CD14-positive monocyte (primary cell): ENCODE data around the gene SRCAP. TPM values are rescaled to one million over a fixed set of nuclear protein-coding genes. Genes with fewer than 3 reads are reported as not detected.

Source experiments
- DNase-seq, 3 donors: peaks; one replicate each; pipeline ENCODE4 v3.0.0-alpha.2; 2011 to 2022
- H2AFZ ChIP-seq: 2 replicates; pipeline ENCODE4 v1.6.0; 2012; ENCODE audit warnings: mild to moderate bottlenecking, low read depth, low read length, inconsistent platforms; ENCODE audit not compliant: insufficient read depth, poor library complexity, severe bottlenecking
- H3K27ac ChIP-seq, 2 donors: 1 replicate in 1 of 2; 2 replicates in 1 of 2; pipeline ENCODE4 v1.5.1; 2012 to 2013; ENCODE audit warnings: low read length in 2 of 2, control low read depth in 1 of 2, inconsistent platforms in 1 of 2, low read depth in 1 of 2, mild to moderate bottlenecking in 1 of 2
- H3K27me3 ChIP-seq, 2 donors: one replicate each; pipeline versions ENCODE4 v1.6.0 to v1.6.1; 2011 to 2013; ENCODE audit warnings: low read length in 2 of 2; ENCODE audit not compliant: control insufficient read depth in 2 of 2, insufficient read depth in 2 of 2
- H3K36me3 ChIP-seq, 2 donors: replicated peaks in 1 of 2; 1 replicate in 1 of 2; 2 replicates in 1 of 2; pipeline versions ENCODE4 v1.5.1 to v1.6.1; 2012 to 2013; ENCODE audit warnings: low read length in 2 of 2, control low read depth in 1 of 2, inconsistent platforms in 1 of 2, mild to moderate bottlenecking in 1 of 2; ENCODE audit not compliant: insufficient read depth in 2 of 2, control insufficient read depth in 1 of 2
- H3K4me1 ChIP-seq, 2 donors: 1 replicate in 1 of 2; 2 replicates in 1 of 2; pipeline versions ENCODE4 v1.5.1 to v1.6.1; 2012 to 2013; ENCODE audit warnings: low read length in 2 of 2, control low read depth in 1 of 2, inconsistent platforms in 1 of 2, mild to moderate bottlenecking in 1 of 2, moderate library complexity in 1 of 2; ENCODE audit not compliant: insufficient read depth in 2 of 2, control insufficient read depth in 1 of 2
- H3K4me2 ChIP-seq: replicated peaks from 2 replicates; pipeline ENCODE3; 2012; ENCODE audit warnings: low read length, moderate library complexity, mild to moderate bottlenecking; ENCODE audit not compliant: poor library complexity, severe bottlenecking; ENCODE audit errors: extremely low read depth
- H3K4me3 ChIP-seq, 3 experiments: fragments of 200-600 bp in 1 of 3; sonication (generic) in 1 of 3; replicated peaks in 1 of 3; 1 replicate in 2 of 3; 2 replicates in 1 of 3; pipeline ENCODE4 v1.5.1; 2011 to 2013; ENCODE audit warnings: low read length in 3 of 3, mild to moderate bottlenecking in 3 of 3, control low read depth in 2 of 3, low read depth in 2 of 3, inconsistent platforms in 1 of 3, moderate library complexity in 1 of 3
- H3K79me2 ChIP-seq: 2 replicates; pipeline ENCODE4 v1.6.0; 2012; ENCODE audit warnings: mild to moderate bottlenecking, control low read depth, inconsistent platforms, low read length, moderate library complexity; ENCODE audit not compliant: insufficient read depth
- H3K9ac ChIP-seq: 2 replicates; pipeline ENCODE4 v1.6.0; 2017; ENCODE audit warnings: low read length, mild to moderate bottlenecking; ENCODE audit not compliant: insufficient read depth, poor library complexity, severe bottlenecking
- H3K9me3 ChIP-seq, 2 donors: replicated peaks in 1 of 2; 1 replicate in 1 of 2; 2 replicates in 1 of 2; pipeline versions ENCODE4 v1.5.1 to v1.6.1; 2012 to 2013; ENCODE audit warnings: low read length in 2 of 2, control low read depth in 1 of 2; ENCODE audit not compliant: control insufficient read depth in 1 of 2, insufficient read depth in 1 of 2
- H4K20me1 ChIP-seq: 2 replicates; pipeline ENCODE4 v1.6.0; 2012; ENCODE audit warnings: mild to moderate bottlenecking, low read length, control low read depth, moderate library complexity; ENCODE audit not compliant: insufficient read depth
- H3K27ac Mint-ChIP-seq, 7 donors: one replicate each; pipeline ENCODE4 v1.8.0; 2020; ENCODE audit warnings: mild to moderate bottlenecking in 7 of 7, mixed read lengths in 7 of 7, moderate library complexity in 6 of 7, inconsistent platforms in 2 of 7
- H3K27me3 Mint-ChIP-seq, 3 donors: one replicate each; pipeline ENCODE4 v1.8.0; 2021 to 2022; ENCODE audit warnings: low read depth in 3 of 3, mild to moderate bottlenecking in 3 of 3, mixed read lengths in 3 of 3, moderate library complexity in 3 of 3, inconsistent platforms in 1 of 3
- H3K36me3 Mint-ChIP-seq, 2 donors: one replicate each; pipeline ENCODE4 v1.8.0; 2020; ENCODE audit warnings: mixed read lengths in 2 of 2, inconsistent platforms in 1 of 2, mild to moderate bottlenecking in 1 of 2
- H3K4me1 Mint-ChIP-seq: one replicate; pipeline ENCODE4 v1.8.0; 2020; ENCODE audit warnings: mild to moderate bottlenecking, mixed read lengths
- H3K4me3 Mint-ChIP-seq, 2 donors: one replicate each; pipeline ENCODE4 v1.8.0; 2020; ENCODE audit warnings: mild to moderate bottlenecking in 2 of 2, mixed read lengths in 2 of 2, moderate library complexity in 1 of 2
- H3K9me3 Mint-ChIP-seq, 7 donors: one replicate each; pipeline ENCODE4 v1.8.0; 2020 to 2022; ENCODE audit warnings: mixed read lengths in 7 of 7, mild to moderate bottlenecking in 6 of 7, moderate library complexity in 6 of 7, inconsistent platforms in 2 of 7
- CTCF ChIP-seq: fragments of 200-600 bp; IDR thresholded peaks from one replicate; pipeline ENCODE4 v1.8.0; 2022; ENCODE audit warnings: antibody characterized with exemption, mild to moderate bottlenecking
- WGBS: methylation state at CpG from one replicate; pipeline ENCODE4 v1.1.5; 2013; ENCODE audit warnings: missing lambda C conversion rate; ENCODE audit not compliant: insufficient coverage; 5-methylcytosine and 5-hydroxymethylcytosine counted together
- intact Hi-C, 2 donors: fragments of 100-400 bp; cut with micrococcal nuclease; formaldehyde crosslinking; loops; one replicate each; pipeline versions ENCODE4 v1.15.0 to v1.15.1; 2023
- polyA plus RNA-seq, 3 donors: library from polyadenylated mRNA; depleted of rRNA in 1 of 3; unstranded in 2 of 3; stranded (reverse) in 1 of 3; fragments of 300-500 nt in 2 of 3; fragments of >200 nt in 1 of 3; fragmentation: Illumina TruSeq in 2 of 3; gene quantifications; 1 replicate in 2 of 3; 2 replicates in 1 of 3; pipeline ENCODE4 v1.2.3, GENCODE V29; 2012 to 2021

SRCAP gene
- polyA plus RNA-seq, 3 donors, result 3.0 to 16.0 (median 6.3) TPM

GRCh38 chr16:30774367-30775130 is 75.6 kb downstream of the SRCAP start:
- Histone ChIP-seq H3K27me3 (no peaks in the 10 kb centered on the region), H4K20me1 (peaks cover 36% of the 10 kb centered on the region), H3K4me2 (peak overlapping the region; percentile 95), H3K79me2 (peaks cover 8% of the 10 kb centered on the region), H3K36me3 (peaks cover 45 to 51% of the 10 kb centered on the region in 2 donors), H2AFZ (no peak overlapping the region), H3K9ac (peak overlapping the region; percentile 68), H3K4me1 (peaks cover 18 to 30% of the 10 kb centered on the region in 2 donors), H3K27ac (peak overlapping the region; percentile 19 to 63), H3K9me3 (no peaks in the 10 kb centered on the region), H3K4me3 (peak overlapping the region in 1 of 3 experiments; percentile 78)
- peaks cover 39 to 51% of the 10 kb centered on the region in 2 donors for H3K36me3 Mint-ChIP-seq
- no peak for DNase-seq
- peak overlapping the region in 5 of 7 donors; percentile 67 to 92 (median 83) for H3K27ac Mint-ChIP-seq
- no peaks in the 10 kb centered on the region for H3K9me3 Mint-ChIP-seq
- H3K4me1 Mint-ChIP-seq, result peaks cover 43% of the 10 kb centered on the region
- TF ChIP-seq CTCF, result no peak
- peaks cover 0 to 3% (median 2%) of the 10 kb centered on the region in 3 donors for H3K27me3 Mint-ChIP-seq
- WGBS, result 82% methylated on average over 7 of the region's 8 CpGs
- peak overlapping the region; percentile 93 to 97 for H3K4me3 Mint-ChIP-seq
- intact Hi-C loops, result no loop called here

GRCh38 chr16:30775131-30775391 is 76.1 kb downstream of the SRCAP start:
- H3K4me3 Mint-ChIP-seq, result peak overlapping the region; percentile 93 to 97
- H3K9me3 Mint-ChIP-seq, result no peaks in the 10 kb centered on the region

More at GRCh38 chr16:30775131-30775391, 76.1 kb downstream of the SRCAP start:
- Histone ChIP-seq H3K9ac (peak overlapping the region; percentile 68), H3K27ac (peak overlapping the region; percentile 19 to 63), H3K4me2 (peak overlapping the region; percentile 95), H3K4me1 (peaks cover 22 to 35% of the 10 kb centered on the region in 2 donors), H4K20me1 (peaks cover 36% of the 10 kb centered on the region), H3K4me3 (peak overlapping the region; percentile 32 to 78 (median 53)), H3K79me2 (peaks cover 8% of the 10 kb centered on the region), H2AFZ (peak overlapping the region; percentile 65), H3K36me3 (peaks cover 42 to 46% of the 10 kb centered on the region in 2 donors), H3K9me3 (no peaks in the 10 kb centered on the region), H3K27me3 (no peaks in the 10 kb centered on the region)
- WGBS, result 15% methylated on average over 15 of the region's 15 CpGs
- peaks cover 37 to 46% of the 10 kb centered on the region in 2 donors for H3K36me3 Mint-ChIP-seq
- DNase-seq, result no peak
- peak overlapping the region in 5 of 7 donors; percentile 67 to 92 (median 83) for H3K27ac Mint-ChIP-seq
- intact Hi-C loops, result no loop called here
- no peak for TF ChIP-seq CTCF
- peaks cover 47% of the 10 kb centered on the region for H3K4me1 Mint-ChIP-seq
- peaks cover 0 to 3% (median 2%) of the 10 kb centered on the region in 3 donors for H3K27me3 Mint-ChIP-seq
